GM18861 (cell line): ENCODE measurements around the gene RPS24.

ENCODE experiments used
- ATAC-seq: cut with Tn5 transposase; IDR thresholded peaks from one replicate; pipeline ENCODE4 v1.9.1; 2021; ENCODE audit not compliant: unreplicated experiment

Gene RPS24

DNA sequence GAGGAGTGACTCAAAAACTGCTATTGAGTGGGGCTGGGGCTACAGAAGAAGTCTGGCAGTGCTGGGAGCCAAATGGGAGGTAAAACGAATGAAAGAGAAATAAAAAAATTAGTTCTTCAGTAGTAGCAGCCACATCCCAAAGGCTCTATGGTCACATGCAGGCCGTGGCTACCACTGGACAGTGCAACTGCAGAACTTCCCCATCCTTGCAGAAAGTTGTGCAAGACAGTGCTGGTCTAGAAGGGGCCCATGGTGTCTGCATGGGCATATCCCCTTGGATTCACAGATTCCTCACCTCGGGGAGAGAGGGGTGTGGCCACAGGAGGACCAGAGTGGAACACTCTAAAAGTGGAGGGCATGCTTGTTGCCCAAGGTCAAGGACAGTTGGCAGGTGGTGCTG, 47.6 kb downstream of the RPS24 start:
- ATAC-seq, result no peak

- ATAC-seq, result no peak
Observed at GRCh38 chr10:78082636-78083035, 49.0 kb downstream of the RPS24 start.
